Neural progenitor cell (in vitro differentiated cells): ENCODE data around the gene HNRNPA2B1.

Experiments
- CTCF ChIP-seq: fragments of 200-600 bp; sonication (generic); IDR thresholded peaks from 2 replicates; pipeline ENCODE4 v1.5.1; 2017; ENCODE audit warnings: antibody characterized with exemption, mild to moderate bottlenecking
- EZH2phosphoT487 ChIP-seq: fragments of 200-600 bp; sonication (generic); IDR thresholded peaks from 2 replicates; pipeline ENCODE4 v1.6.1; 2017; ENCODE audit warnings: antibody characterized with exemption

GRCh38 chr7:26227987-26228386, 27.4 kb upstream of the HNRNPA2B1 start:
- TF ChIP-seq CTCF (no peak), EZH2phosphoT487 (no peak)
